Neuronal stem cell (in vitro differentiated cells): ENCODE data around the gene GABBR2.

Experiments used
- DNase-seq: peaks from one replicate; pipeline ENCODE4 v3.0.0-alpha.2; 2013; ENCODE audit warnings: low spot score
- H2AFZ ChIP-seq: one replicate; pipeline ENCODE4 v1.6.1; 2013; ENCODE audit warnings: mild to moderate bottlenecking, low read length, inconsistent platforms
- H2AK5ac ChIP-seq: 2 replicates; pipeline ENCODE4 v1.6.1; 2013; ENCODE audit warnings: low read depth, mild to moderate bottlenecking, inconsistent platforms, low read length, moderate library complexity, mixed read lengths
- H2BK120ac ChIP-seq: 2 replicates; pipeline ENCODE4 v1.6.1; 2013; ENCODE audit warnings: low read depth, mild to moderate bottlenecking, inconsistent platforms, low read length, moderate library complexity, mixed read lengths
- H2BK12ac ChIP-seq: one replicate; pipeline ENCODE4 v1.6.1; 2013; ENCODE audit warnings: low read length, inconsistent platforms
- H2BK15ac ChIP-seq: 2 replicates; pipeline ENCODE4 v1.6.1; 2013; ENCODE audit warnings: mild to moderate bottlenecking, low read length, inconsistent platforms, mixed read lengths
- H2BK5ac ChIP-seq: one replicate; pipeline ENCODE4 v1.6.1; 2013; ENCODE audit warnings: inconsistent platforms, mild to moderate bottlenecking, low read length, moderate library complexity
- H3K14ac ChIP-seq: one replicate; pipeline ENCODE4 v1.6.1; 2013; ENCODE audit warnings: low read length, inconsistent platforms
- H3K18ac ChIP-seq: 2 replicates; pipeline ENCODE4 v1.6.1; 2013; ENCODE audit warnings: low read length, inconsistent platforms
- H3K23ac ChIP-seq: 2 replicates; pipeline ENCODE4 v1.6.1; 2013; ENCODE audit warnings: low read depth, mild to moderate bottlenecking, mixed read lengths, low read length, inconsistent platforms; ENCODE audit not compliant: poor library complexity
- H3K27ac ChIP-seq: replicated peaks from 3 replicates; pipeline ENCODE4 v1.5.1; 2013; ENCODE audit warnings: low read length, inconsistent platforms
- H3K27me3 ChIP-seq, 3 experiments: 2 replicates each; pipeline ENCODE4 v1.6.1; 2013; ENCODE audit warnings: low read length in 3 of 3, mild to moderate bottlenecking in 2 of 3, inconsistent platforms in 1 of 3, low read depth in 1 of 3, mixed read lengths in 1 of 3, moderate library complexity in 1 of 3; ENCODE audit not compliant: control insufficient read depth in 3 of 3, insufficient read depth in 3 of 3
- H3K36me3 ChIP-seq, 2 donors: replicated peaks in 1 of 2; 2 replicates each; pipeline ENCODE4 v1.6.1; 2013; ENCODE audit warnings: low read length in 2 of 2; ENCODE audit not compliant: control insufficient read depth in 2 of 2, insufficient read depth in 2 of 2
- H3K4ac ChIP-seq: 2 replicates; pipeline ENCODE4 v1.6.1; 2013; ENCODE audit warnings: inconsistent platforms, mild to moderate bottlenecking, low read length, moderate library complexity
- H3K4me1 ChIP-seq, 2 donors: 1 replicate in 1 of 2; 2 replicates in 1 of 2; pipeline ENCODE4 v1.6.1; 2013; ENCODE audit warnings: low read length in 2 of 2, low read depth in 1 of 2; ENCODE audit not compliant: control insufficient read depth in 2 of 2, insufficient read depth in 1 of 2
- H3K4me2 ChIP-seq: one replicate; pipeline ENCODE4 v1.6.1; 2013; ENCODE audit warnings: mild to moderate bottlenecking, low read length, inconsistent platforms; ENCODE audit not compliant: insufficient read depth, poor library complexity, severe bottlenecking
- H3K4me3 ChIP-seq, 2 donors: 2 replicates each; pipeline ENCODE4 v1.5.1; 2013; ENCODE audit warnings: low read length in 2 of 2, mild to moderate bottlenecking in 2 of 2, inconsistent platforms in 1 of 2, moderate library complexity in 1 of 2
- H3K79me1 ChIP-seq: one replicate; pipeline ENCODE4 v1.6.1; 2013; ENCODE audit warnings: low read depth, mild to moderate bottlenecking, inconsistent platforms, low read length, moderate library complexity
- H3K9ac ChIP-seq: one replicate; pipeline ENCODE4 v1.6.1; 2013; ENCODE audit warnings: mild to moderate bottlenecking, low read depth, low read length, inconsistent platforms; ENCODE audit not compliant: poor library complexity
- H3K9me3 ChIP-seq, 2 donors: replicated peaks in 1 of 2; 2 replicates each; pipeline versions ENCODE3 to v1.6.1; 2013; ENCODE audit warnings: low read length in 2 of 2, mild to moderate bottlenecking in 2 of 2, inconsistent platforms in 1 of 2, low read depth in 1 of 2, mixed read lengths in 1 of 2, moderate library complexity in 1 of 2; ENCODE audit not compliant: control insufficient read depth in 2 of 2, insufficient read depth in 1 of 2
- H4K8ac ChIP-seq: one replicate; pipeline ENCODE4 v1.6.1; 2013; ENCODE audit warnings: low read depth, mild to moderate bottlenecking, inconsistent platforms, low read length, moderate library complexity
- H4K91ac ChIP-seq: one replicate; pipeline ENCODE4 v1.6.1; 2013; ENCODE audit warnings: low read length, low read depth, mild to moderate bottlenecking, inconsistent platforms; ENCODE audit not compliant: poor library complexity
- WGBS, 2 donors: extraction: QIAGEN DNeasy Blood & Tissue Kit; methylation state at CpG; one replicate each; pipeline ENCODE4 v1.1.7; 2013; ENCODE audit warnings: missing lambda C conversion rate in 2 of 2, mixed read lengths in 1 of 2; ENCODE audit not compliant: insufficient read length in 2 of 2, insufficient replicate concordance in 1 of 2; ENCODE audit errors: extremely low coverage in 2 of 2; 5-methylcytosine and 5-hydroxymethylcytosine counted together

Gene GABBR2

GRCh38 chr9:98462310-98462709 lies 246.4 kb downstream of the GABBR2 start:
- Histone ChIP-seq H2AK5ac (no peak overlapping the region), H2BK12ac (no peak overlapping the region), H3K4me1 (no peaks in the 10 kb centered on the region), H4K91ac (no peak overlapping the region), H3K79me1 (no peaks in the 10 kb centered on the region), H3K9ac (no peak overlapping the region), H3K4me2 (no peak overlapping the region), H3K4ac (no peak overlapping the region), H3K18ac (no peak overlapping the region), H3K23ac (no peak overlapping the region), H2AFZ (no peak overlapping the region), H3K27ac (no peak overlapping the region), H3K14ac (no peak overlapping the region), H3K27me3 (peaks cover 0 to 2% (median 0%) of the 10 kb centered on the region in 3 experiments), H3K36me3 (no peaks in the 10 kb centered on the region), H2BK120ac (no peak overlapping the region), H4K8ac (no peak overlapping the region), H2BK5ac (no peak overlapping the region), H3K4me3 (no peak overlapping the region), H2BK15ac (no peak overlapping the region), H3K9me3 (peaks cover 0 to 4% of the 10 kb centered on the region in 2 donors)
- no peak for DNase-seq
- no CpG with 5 or more reads among the region's 2 CpGs for WGBS, 2 donors

GRCh38 chr9:98460704-98461103 lies 248.0 kb downstream of the GABBR2 start:
- DNase-seq: no peak
- H4K8ac ChIP-seq: no peak overlapping the region
- no peak overlapping the region for H3K14ac ChIP-seq
- no peak overlapping the region for H3K4me2 ChIP-seq
- no peak overlapping the region for H3K4me3 ChIP-seq
- H2AFZ ChIP-seq: no peak overlapping the region
- H3K9me3 ChIP-seq: peaks cover 0 to 4% of the 10 kb centered on the region in 2 donors
- H3K27me3 ChIP-seq: peaks cover 0 to 2% (median 0%) of the 10 kb centered on the region in 3 experiments
- H2AK5ac ChIP-seq: no peak overlapping the region
- no peaks in the 10 kb centered on the region for H3K36me3 ChIP-seq
- no peak overlapping the region for H2BK120ac ChIP-seq
- no peak overlapping the region for H2BK5ac ChIP-seq
- no peak overlapping the region for H3K4ac ChIP-seq
- H4K91ac ChIP-seq: no peak overlapping the region
- H3K79me1 ChIP-seq: no peaks in the 10 kb centered on the region
- H3K4me1 ChIP-seq: no peaks in the 10 kb centered on the region
- no peak overlapping the region for H3K23ac ChIP-seq
- no peak overlapping the region for H2BK15ac ChIP-seq
- no peak overlapping the region for H3K9ac ChIP-seq
- H2BK12ac ChIP-seq: no peak overlapping the region
- no peak overlapping the region for H3K18ac ChIP-seq
- H3K27ac ChIP-seq: no peak overlapping the region

- Histone ChIP-seq H3K23ac (no peak overlapping the region), H3K79me1 (no peaks in the 10 kb centered on the region), H3K4me3 (no peak overlapping the region), H2BK120ac (no peak overlapping the region), H3K18ac (no peak overlapping the region), H2BK5ac (no peak overlapping the region), H3K4me2 (no peak overlapping the region), H2BK12ac (no peak overlapping the region), H3K9me3 (peaks cover 0 to 4% of the 10 kb centered on the region in 2 donors), H3K14ac (no peak overlapping the region), H2BK15ac (no peak overlapping the region), H2AK5ac (no peak overlapping the region), H4K91ac (no peak overlapping the region), H3K4ac (no peak overlapping the region), H3K27me3 (peaks cover 0 to 2% (median 2%) of the 10 kb centered on the region in 3 experiments), H3K9ac (no peak overlapping the region), H3K36me3 (no peaks in the 10 kb centered on the region), H2AFZ (no peak overlapping the region), H3K4me1 (no peaks in the 10 kb centered on the region), H4K8ac (no peak overlapping the region), H3K27ac (no peak overlapping the region)
- no peak for DNase-seq
- no CpG with 5 or more reads among the region's 9 CpGs for WGBS, 2 donors
These were observed 250.9 kb downstream of the GABBR2 start for GRCh38 chr9:98457726-98458370.

- H3K14ac ChIP-seq: no peak overlapping the region
- H3K18ac ChIP-seq: no peak overlapping the region
- H3K4me2 ChIP-seq: no peak overlapping the region
- no peak overlapping the region for H2AK5ac ChIP-seq
- H4K91ac ChIP-seq: no peak overlapping the region
- H3K36me3 ChIP-seq: no peaks in the 10 kb centered on the region
- WGBS, 2 donors: no CpG with 5 or more reads among the region's 2 CpGs
- H2BK12ac ChIP-seq: no peak overlapping the region
- H3K4me3 ChIP-seq: no peak overlapping the region
- no peak overlapping the region for H3K23ac ChIP-seq
- H2BK120ac ChIP-seq: no peak overlapping the region
- no peak overlapping the region for H3K4ac ChIP-seq
- no peaks in the 10 kb centered on the region for H3K4me1 ChIP-seq
- no peak for DNase-seq
- H2BK5ac ChIP-seq: no peak overlapping the region
- no peak overlapping the region for H2AFZ ChIP-seq
- no peak overlapping the region for H3K27ac ChIP-seq
- no peak overlapping the region for H3K9ac ChIP-seq
- no peak overlapping the region for H2BK15ac ChIP-seq
- H3K27me3 ChIP-seq: peaks cover 0 to 2% (median 0%) of the 10 kb centered on the region in 3 experiments
- H4K8ac ChIP-seq: no peak overlapping the region
- H3K79me1 ChIP-seq: no peaks in the 10 kb centered on the region
- no peaks in the 10 kb centered on the region for H3K9me3 ChIP-seq
These were observed 252.6 kb downstream of the GABBR2 start for GRCh38 chr9:98456156-98456613.
